ENCODE results near the gene PDE6A.

DNA sequence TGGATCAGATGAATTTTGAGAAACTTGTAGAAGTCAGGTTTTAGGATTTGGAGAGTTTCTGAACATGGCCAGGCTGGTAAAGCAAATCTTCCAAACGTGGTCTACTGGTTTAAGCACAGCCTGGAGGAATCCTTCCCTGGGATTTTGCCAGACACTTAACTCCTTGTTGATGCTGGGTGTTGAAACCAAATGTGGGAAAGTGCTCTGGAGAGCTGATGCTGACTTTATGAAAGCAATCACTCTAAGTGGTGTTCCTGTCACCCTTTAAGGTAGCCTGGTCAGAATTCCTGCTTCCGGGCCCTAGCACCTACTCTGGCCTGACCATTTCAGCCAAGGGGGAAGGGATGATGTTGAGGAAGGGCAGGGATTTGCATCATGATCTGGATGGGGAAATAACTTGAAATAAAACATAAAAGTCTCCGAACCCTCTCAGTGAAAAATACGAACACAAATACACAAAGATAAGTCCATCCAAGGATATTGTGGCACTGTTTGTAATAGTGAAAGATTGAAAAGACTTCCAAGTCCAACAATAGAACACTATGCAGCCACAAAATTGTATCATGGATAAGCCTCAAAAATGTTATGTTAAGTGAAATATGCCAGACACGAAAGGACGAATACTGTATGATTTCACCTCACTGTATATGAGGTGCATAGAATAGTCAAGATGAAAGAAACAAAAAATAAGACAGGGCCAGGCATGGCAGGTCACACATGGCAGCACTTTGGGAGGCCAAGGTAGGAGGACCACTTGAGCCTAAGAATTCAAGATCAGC is 57.7 kb downstream of the PDE6A start:
- TF ChIP-seq, protein P1, sequence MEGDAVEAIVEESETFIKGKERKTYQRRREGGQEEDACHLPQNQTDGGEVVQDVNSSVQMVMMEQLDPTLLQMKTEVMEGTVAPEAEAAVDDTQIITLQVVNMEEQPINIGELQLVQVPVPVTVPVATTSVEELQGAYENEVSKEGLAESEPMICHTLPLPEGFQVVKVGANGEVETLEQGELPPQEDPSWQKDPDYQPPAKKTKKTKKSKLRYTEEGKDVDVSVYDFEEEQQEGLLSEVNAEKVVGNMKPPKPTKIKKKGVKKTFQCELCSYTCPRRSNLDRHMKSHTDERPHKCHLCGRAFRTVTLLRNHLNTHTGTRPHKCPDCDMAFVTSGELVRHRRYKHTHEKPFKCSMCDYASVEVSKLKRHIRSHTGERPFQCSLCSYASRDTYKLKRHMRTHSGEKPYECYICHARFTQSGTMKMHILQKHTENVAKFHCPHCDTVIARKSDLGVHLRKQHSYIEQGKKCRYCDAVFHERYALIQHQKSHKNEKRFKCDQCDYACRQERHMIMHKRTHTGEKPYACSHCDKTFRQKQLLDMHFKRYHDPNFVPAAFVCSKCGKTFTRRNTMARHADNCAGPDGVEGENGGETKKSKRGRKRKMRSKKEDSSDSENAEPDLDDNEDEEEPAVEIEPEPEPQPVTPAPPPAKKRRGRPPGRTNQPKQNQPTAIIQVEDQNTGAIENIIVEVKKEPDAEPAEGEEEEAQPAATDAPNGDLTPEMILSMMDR (IDR thresholded peaks at IDR 0.05): no peak
- TF ChIP-seq POLR2A (IDR thresholded peaks at IDR 0.05; ENCODE audit: low read depth): no peak
- TF ChIP-seq POLR2AphosphoS5 (IDR thresholded peaks at IDR 0.05): no peak
- TF ChIP-seq EP300 (IDR thresholded peaks at IDR 0.05): no peak
